Measurements from ENCODE around the gene SH3PXD2A.
"Not testable (repeated sequence)": the region's sequence is repeated elsewhere in the genome, so short reads cannot be mapped to it uniquely, and the experiment has no call there.

SH3PXD2A gene

DNA sequence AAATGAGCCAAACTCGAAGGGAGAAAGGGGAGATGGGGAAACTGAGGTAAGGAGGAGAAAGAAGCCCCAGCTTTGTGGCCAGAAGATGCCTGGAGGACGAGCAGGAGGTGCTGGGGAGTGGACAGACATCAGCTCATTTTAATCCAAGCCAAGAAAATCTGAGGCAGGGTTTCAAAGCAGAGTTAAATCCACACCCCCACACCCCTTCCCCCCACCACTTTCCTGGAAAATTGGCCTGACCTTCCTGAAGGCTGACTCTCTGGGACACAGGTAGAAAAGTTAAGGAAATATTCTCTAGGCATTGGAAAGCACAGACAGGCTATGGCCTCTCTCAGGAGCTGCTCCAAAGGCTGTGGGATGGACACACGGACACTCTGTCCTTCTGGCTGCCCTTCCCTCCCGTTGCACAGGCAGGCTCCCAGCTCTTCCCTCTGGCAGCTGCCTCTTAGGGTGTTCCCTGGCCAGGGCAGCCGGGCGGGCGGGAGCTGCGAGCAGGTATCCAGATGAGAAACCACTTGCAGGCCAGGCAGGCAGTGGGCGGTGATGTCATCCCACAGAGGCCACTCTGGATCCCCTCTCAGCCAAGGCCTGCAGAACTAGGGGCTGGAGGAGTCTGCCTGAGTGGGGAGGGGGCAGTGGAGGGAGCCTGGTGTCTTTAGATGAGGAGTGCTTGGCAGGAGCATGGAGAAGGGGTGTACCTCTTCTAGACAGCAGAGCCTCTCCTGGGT is 190.1 kb downstream of the SH3PXD2A start:
- no peak for DNase-seq (ENCODE audit: low read depth)

DNA sequence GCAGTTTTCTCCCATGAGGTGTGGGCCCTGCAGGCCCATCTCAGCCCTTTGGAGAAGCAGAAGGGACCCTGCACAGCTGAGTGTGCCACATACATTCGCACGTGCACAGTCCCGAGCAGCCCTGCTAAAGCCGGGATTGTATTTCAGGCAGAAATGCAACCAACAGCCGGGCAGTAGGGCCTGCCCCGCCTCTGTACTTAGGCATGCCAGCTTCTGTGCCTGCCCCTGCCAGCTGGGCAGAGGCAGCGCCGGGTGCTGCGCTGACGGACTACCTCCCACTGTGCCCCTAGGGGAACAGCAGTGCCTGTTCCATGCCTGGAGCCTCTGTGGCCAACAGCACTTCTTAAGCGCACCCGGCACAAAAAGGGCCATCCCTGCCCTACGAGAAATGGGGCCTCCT is 191.6 kb downstream of the SH3PXD2A start:
- DNase-seq (ENCODE audit: low read depth), result no peak

DNA sequence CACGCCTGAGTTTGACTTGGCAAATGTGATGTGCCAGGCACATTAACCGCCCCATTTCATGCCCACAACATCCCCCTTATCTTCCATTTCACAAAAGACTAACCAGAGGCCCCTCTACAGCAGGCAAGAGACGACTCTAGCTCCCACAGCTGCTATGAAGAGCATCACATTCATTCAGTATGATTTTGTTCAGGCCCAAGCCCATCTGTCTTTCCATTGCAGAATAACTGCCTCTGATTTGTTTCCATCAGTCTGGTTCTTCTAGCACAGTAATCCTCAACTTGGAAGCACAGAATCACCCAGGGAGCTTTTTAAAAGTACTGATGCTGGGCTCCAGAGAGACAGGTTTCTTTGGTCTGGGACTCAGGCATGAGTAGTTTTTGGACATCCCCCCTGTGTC is 192.1 kb downstream of the SH3PXD2A start:
- no peak for DNase-seq (ENCODE audit: low read depth)

DNA sequence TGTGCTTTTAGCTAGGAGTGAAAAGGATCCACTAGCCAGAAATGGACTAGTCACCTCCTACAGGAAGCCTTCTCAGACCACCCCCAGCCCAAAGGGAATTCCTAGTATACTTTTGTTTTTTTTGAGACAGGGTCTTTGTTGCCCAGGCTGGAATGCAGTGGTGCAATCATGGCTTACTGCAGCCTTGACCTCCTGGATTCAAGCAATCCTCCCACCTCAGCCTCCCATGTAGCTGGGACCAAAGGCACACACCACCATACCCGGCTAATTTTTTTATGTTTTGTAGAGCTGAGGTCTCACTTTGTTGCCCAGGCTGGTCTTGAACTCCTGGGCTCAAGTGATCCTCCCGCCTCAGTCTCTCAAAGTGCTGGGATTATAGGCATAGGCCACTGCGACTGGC is 192.7 kb downstream of the SH3PXD2A start:
- not testable (repeated sequence) for DNase-seq (ENCODE audit: low read depth)

DNA sequence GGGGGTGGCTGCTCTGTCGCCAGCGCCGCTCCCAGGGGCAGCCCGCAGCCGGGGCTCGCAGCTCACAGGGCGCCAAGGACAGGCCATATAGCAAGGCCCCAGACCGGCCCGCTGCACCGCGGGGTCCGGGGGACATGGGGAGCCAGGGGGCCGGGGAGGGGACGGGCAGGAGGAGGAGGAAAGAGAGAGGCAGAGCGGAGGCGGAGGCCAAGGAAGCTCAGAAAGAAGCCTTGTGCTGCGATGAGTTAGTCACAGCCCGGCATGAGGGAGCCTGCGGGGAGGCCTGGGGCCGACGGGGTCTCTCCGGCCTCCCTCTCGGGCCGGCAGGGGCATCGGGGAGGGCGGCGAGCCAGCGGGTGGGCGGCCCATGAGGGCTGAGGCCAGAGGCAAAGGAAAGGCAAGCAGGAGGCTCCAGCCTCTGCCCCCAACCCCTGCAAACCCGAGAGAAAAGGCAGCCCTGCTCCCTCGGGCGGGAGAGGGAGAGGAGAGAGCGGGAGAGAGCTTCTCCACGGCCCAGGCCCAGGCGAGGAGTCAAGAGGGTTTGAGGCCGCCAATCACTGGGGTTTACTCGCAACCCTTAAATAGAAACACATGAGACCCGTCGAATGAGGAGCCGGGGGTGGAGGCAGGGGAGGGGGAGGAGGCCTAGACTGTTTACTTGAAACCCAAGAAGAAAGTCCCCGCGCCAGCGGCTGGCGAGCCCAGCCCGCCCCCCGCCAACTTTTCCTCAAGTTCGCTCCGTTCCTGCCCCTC is 194.0 kb downstream of the SH3PXD2A start:
- DNase-seq (ENCODE audit: low read depth), result peak; percentile 25

DNA sequence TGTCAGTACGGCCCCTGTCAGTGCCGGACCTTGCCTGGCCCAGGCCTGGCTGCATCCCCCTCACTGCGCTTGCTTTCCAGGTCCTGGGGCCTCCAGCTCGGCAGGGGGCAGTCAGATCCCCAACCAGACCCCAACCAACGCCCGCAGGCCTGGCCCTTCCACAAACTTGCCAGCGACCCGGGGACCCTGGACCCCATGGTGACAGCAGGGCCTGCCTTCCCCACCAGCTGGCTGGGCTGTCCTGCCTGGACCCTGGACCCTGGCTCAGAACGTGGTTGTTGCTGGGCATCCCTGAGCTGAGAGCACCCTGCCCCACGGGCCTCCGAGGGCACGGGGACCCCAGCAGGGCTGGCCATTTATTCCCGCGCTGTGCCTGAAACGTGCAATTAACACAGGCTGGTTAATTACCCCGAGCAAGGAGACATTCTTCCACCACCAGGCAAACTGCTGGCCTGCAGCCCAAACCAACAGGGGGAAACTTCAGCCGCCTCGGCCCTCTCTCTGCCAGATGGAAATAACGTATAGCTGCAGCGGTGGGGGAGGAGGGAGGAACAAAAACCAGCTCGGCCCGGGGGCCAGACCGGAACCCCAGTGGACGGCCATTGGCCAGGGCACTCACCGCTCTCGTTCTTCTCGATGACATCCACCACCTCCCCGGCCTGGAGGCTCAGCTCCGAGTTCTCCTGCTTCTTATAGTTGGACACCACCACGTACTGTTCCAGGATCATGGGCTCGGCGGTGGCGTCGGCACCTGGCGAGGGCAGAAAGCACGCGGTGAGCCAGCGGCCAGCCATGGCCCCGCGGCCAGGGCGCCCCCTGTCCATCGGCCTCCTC is 194.8 kb downstream of the SH3PXD2A start:
- no peak for DNase-seq (ENCODE audit: low read depth)

DNA sequence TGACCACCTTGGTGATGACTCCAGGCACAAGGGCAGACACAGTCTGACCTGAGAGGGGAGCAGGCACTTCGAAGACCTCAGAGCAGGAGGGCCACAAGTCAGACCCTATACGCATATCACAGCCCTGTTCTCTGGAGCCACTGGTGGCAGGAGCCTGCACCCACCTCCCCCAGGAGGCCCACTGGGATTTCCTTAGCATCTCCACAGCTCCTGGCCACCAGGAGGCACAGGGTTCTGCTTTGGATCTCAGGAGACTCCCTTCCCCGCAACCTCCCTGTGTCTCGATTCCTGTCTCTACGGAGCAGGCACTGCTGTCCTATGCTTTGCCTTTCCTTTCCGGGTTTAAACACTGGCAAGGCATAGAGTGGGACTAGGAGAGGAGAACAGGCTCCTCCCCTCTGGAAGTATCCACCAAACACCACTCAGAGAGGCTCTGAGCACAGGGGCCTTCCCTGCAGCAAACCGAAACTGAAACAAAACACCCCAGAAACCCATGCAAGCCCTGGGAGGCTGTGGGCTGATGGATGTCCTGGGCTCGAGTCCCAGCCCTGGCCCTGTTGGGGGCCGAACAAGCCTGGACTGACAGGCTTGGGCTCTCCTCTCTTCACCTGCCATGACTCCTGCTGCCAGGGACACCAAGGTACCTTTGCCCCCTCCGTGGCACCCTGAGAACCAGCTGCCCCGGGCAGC is 195.6 kb downstream of the SH3PXD2A start:
- DNase-seq (ENCODE audit: low read depth), result peak; percentile 30

DNA sequence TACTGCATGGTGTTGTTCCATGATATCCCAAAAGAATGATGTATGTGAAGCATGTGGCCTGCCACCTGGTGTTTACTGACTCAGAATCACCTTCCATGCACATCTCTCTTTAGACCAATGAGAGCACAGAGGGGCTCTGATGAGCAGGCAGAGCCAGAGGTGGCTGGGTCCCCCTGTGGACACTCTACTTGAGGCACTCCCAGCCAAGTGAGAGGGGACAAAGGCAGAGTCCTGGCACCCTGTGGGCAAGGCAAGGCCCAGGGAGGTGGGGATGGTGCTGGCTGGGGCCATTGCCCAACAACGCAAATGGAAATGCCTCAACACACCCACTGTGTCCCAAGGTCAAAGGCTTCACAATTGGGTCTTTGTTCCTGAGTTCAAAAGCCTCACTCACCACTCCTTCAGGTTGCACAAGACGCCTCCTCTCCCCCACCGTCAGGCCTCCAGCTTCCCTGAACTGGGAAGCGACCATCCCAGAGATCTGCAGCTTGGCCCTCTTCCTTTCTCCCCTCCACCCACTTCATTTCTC is 197.3 kb downstream of the SH3PXD2A start:
- no peak for DNase-seq (ENCODE audit: low read depth)

DNA sequence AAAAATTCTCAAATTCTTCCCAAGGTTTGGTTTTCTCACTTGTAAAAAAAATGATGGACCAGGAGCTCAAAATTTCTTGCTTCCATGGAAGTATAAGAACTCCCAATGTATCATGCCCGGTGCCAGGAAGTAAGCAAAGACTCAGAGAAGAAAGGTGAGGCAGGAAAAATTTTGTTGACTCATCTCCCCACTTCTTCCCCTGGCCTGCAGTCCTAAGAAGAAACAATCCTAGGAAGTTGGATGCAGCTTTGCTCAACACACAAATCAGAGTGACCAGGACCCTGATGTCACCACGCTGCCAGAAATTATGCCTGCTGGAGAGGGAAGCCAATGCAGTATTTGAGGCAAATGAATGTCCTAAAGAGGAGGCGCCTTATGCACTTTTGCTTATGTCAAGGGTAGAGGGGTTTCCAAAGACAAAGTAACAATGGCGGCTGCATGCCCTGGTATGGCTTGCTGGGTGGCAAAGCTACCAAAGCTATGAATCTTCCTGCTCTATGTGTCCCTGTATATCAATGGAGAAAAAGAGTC is 198.2 kb downstream of the SH3PXD2A start:
- DNase-seq (ENCODE audit: low read depth), result no peak

DNA sequence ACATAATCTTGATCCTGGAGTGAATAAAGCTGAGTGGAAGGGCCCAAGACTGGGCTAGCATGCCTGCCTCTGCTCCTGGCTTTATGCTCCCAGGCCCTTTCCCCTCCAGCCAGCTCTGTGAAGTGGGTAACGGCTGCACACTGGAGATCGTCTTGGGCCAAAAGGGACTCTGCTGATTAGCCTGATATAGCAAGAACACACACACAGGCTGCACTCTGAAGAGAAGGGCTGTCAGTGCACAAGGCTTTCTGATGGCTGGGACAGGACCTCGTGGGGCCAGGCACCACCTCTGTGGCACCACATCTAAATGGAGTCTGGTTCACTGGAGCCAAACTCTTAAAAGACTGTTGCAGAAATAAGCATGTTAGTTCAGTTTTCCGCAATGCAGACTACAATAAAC is 200.5 kb downstream of the SH3PXD2A start:
- no peak for DNase-seq (ENCODE audit: low read depth)

DNA sequence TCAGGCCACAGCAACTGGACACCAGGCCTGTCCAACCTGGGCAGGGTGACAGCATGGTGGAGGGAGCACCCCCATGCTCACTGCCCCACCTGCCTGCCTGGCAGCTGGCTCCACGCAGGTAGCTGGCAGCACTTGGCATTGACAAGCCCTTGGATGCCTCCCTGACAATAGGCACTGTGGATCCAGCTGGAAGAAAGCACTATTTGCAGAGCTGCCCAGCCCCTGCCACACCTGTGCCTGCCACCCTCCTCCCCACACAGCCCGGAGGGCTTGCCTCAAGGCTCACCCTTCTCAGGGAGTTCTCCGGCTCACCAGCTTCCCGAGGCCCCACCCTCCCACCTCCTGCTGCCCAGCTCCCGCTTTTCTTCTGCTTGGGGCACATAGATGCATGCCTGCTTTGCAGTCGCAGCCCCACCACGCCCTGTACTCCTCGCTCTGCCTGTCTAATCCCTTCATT is 201.8 kb downstream of the SH3PXD2A start:
- no peak for DNase-seq (ENCODE audit: low read depth)

DNA sequence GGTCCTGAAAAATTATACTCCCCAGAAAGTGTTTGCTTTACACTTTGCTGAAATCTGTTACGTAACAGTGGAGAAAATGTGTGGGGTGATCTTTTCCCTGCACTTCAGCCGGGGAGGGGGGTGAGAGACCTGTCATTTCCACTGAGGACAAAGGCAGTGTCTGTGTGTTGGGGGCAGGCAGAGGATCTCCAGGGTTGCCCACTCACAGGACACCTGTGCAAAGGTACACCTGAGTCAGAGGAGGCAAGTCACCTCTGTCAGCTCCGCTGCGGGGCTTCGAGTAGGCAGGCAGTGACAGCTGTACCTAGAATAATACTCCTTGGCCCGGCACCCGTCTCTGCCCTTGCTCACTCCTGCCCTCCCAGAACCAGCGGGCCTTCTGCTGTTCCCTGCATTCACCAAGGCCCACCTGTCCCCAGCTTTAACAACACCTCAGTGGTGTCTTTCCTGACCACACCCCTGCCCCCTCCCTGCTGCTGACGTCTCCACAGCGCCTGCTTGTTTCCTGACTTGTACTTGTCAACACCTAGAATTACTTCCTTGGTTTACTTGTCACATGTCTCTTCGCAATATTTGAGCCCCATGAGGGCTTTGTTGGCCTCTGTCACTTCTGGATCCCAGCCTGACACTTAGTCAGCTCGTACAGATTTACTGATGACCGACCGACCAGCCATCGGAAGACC is 202.6 kb downstream of the SH3PXD2A start:
- no peak for DNase-seq (ENCODE audit: low read depth)

DNA sequence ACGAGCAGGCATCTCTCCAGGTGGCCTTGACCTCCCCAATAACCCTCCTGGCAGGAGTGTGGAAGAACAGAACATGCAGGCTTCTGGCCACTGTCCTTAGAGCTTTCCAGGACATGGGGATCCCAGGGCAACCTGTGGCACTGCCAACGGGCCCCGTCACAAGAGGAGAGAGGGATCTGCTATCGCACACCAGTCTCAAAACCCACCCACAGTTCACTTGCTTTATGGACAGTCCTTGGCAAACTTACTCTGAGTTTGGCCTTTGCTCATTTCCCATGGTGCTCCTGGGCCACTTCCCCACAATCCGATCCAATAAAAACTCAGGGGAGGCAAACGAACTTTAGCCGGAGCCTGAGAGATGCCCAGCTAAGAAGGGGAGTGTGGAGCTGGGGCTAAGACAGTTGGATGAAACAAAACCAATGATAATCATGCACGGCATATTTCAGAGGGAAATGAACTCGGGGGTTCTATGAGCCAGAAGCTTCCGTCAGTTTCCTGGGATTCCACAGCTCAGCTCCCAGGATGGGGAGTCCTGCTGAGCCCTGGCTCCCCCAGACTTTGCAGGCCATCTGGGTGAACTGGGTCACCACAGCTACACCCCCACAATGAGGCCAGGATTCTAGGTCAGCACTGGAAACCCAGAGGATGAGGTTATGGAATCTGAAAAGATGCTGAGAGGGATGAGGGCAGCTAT is 203.4 kb downstream of the SH3PXD2A start:
- DNase-seq (ENCODE audit: low read depth), result no peak

DNA sequence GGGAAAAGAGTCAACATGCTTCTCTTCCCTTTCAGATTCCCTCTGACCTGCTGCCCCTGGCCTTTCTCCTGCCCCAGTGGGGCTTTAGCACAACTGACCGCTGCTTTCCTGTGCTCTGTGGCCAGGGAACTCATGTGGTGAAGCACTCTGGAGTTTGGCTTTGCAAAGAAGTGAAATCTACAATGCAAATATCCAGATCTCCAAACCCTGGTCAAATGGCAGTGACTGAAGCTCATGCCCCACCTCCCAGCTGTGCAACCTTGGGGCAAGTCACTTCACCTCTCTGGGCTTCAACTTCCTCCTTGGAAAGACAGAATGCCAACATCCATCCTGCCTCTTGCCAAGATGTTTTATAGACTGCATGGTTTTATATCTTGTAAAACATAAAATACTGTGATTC is 204.0 kb downstream of the SH3PXD2A start:
- no peak for DNase-seq (ENCODE audit: low read depth)

DNA sequence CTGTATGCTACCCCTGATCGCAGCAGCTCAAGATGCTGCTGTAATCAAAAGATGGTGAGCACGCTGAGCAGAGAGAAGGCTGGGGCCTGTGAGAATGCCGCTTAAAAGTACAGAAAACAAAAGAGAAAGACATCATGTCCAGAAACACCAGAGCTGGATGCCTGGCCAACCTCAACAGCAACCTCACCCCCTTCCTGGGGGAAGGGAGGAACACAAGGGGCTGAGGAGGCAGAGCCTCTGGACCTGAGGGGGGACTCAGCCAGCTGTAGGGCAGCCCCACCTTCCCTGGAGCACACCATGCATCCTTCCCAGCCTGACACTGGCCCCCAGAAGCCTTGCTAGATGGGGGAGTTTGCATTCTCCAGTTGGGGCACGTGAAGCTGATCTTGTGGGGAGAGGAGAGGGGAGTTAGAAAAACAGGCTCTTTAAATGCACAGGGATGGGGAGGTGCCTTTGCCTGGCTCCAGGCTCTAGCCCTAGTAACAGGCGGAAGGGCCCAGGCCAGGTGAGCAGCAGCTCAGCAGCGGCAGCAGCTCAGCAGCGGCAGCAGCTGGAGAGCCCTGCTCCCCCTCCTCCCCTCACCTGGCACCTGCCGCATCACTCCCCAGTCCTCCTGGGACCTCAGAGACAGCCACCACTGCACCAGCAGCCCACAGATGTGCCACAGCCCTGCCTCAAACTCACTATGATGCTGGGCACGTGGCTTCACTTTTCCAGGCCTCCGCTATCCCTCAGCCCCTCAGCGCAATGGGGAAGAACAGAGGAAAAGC is 205.5 kb downstream of the SH3PXD2A start:
- no peak for DNase-seq (ENCODE audit: low read depth)

DNA sequence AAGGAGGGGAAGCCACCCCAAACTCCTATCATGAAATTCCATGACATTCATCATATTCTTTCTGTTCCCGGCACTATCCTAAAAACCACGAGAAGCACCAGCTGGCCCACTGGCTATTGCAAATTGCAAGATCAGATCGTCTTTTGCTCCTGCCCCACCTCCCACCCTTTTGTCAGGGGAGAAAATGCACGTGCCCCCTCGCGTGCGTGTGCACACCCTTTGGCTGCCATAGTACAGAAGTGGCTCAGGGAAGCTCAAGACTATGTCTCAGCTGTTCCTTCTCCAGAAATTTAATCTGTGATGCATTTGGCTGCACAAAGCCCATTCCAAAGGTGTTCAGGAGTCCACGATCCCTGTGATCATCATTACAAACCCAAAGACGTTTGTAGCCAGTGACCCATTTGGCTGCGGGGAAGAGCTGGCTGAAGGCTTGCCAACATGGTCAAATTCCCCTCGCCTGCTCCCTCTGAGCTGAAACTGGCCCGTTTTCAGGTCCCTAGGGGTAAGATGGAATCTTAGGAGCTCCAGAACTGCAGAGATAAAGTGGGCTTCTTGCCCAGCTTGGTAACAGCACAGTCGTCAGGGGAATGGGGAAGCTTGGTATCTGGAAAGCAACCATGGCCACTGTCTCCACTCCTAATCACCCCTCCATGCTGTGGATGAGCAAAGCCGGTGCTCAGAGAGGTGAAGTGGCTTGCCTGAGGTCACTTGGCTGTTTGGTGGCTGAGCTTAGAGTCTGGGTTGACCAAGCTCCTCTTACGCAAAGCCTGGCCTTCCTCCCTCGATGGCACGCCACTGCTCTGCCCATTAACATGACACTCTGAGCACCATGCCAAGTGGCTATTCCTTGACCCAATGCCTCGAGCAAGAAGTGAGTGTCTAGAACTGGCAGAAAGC is 206.5 kb downstream of the SH3PXD2A start:
- DNase-seq (ENCODE audit: low read depth), result no peak

DNA sequence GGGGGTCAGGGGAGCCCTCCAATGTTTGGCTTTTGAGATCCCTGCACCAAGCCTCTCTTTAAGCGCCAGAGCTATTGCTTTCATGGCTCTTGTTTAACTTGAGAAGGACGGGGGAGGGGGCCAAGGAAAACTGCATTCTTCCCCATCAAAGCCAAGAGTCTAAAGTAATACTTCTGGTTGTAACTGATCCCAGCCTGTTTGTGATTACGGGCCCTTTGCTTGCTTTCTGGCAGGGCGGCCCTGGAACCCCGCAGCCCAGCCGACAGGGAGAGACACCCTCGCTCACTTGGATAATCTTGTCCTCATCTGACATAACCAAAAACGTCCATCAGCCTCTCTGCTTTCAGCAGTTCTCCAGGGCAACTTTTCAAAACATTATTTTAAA is 207.1 kb downstream of the SH3PXD2A start:
- no peak for DNase-seq (ENCODE audit: low read depth)

DNA sequence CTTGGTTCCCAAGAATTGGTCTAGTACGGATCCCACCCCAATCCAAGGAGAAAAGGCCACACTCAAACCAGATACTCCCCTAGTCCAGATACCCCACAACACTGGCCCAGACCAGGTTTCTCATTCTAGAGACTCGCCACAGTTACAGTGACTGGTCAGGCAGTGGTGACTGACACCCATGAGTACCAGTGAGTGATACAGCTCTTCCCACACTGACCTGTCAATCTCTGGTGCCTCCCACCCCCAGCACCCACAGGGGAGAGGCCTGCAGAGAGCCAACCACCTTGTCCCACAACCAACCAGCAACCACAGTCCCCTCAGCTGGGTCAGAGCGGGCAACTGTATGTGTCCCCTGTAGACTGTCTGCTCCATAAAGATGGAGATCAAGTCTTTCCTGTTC is 209.1 kb downstream of the SH3PXD2A start:
- no peak for DNase-seq (ENCODE audit: low read depth)
